ENCODE measurements around the gene UGGT2. TPM values are rescaled to one million over a fixed set of nuclear protein-coding genes. Genes with fewer than 3 reads are reported as not detected.
"Not testable (repeated sequence)": the region's sequence is repeated elsewhere in the genome, so short reads cannot be mapped to it uniquely, and the experiment has no call there.

The UGGT2 gene
- total and polyA plus RNA-seq, 8 donors = 24.1 to 50.0 (median 43.3) TPM

- no peak for TF ChIP-seq CTCF (IDR thresholded peaks at IDR 0.05)
- Histone ChIP-seq H3K27ac (peak overlapping the region in 1 of 2 donors; percentile 10), H3K27me3 (no peaks in the 10 kb centered on the region), H3K9me3 (no peaks in the 10 kb centered on the region), H3K4me1 (peaks cover 0 to 5% of the 10 kb centered on the region in 2 donors), H3K36me3 (peaks cover 0 to 73% of the 10 kb centered on the region in 2 donors), H3K4me3 (no peak overlapping the region)
- peak; percentile 48 for ATAC-seq
- intact Hi-C loops (cut with DNase I) = no loop called here
- DNase-seq = no peak
Observed at GRCh38 chr13:95787356-95788099, 265.7 kb downstream of the UGGT2 start.

GRCh38 chr13:95784900-95785290 is 268.3 kb downstream of the UGGT2 start:
- H3K4me3 ChIP-seq = no peak overlapping the region
- H3K27me3 ChIP-seq = no peaks in the 10 kb centered on the region
- no peaks in the 10 kb centered on the region for H3K9me3 ChIP-seq
- ATAC-seq (peak; percentile 14), DNase-seq (no peak)
- H3K4me1 ChIP-seq = peaks cover 0 to 5% of the 10 kb centered on the region in 2 donors
- H3K36me3 ChIP-seq = peaks cover 0 to 71% of the 10 kb centered on the region in 2 donors
- no peak for TF ChIP-seq CTCF (IDR thresholded peaks at IDR 0.05)
- intact Hi-C loops (cut with DNase I) = no loop called here
- peak overlapping the region in 1 of 2 donors; percentile 40 for H3K27ac ChIP-seq

GRCh38 chr13:95784161-95784899 is 268.9 kb downstream of the UGGT2 start:
- Histone ChIP-seq H3K4me3 (no peak overlapping the region), H3K27me3 (no peaks in the 10 kb centered on the region), H3K4me1 (peaks cover 0 to 5% of the 10 kb centered on the region in 2 donors), H3K36me3 (peaks cover 0 to 70% of the 10 kb centered on the region in 2 donors), H3K9me3 (no peaks in the 10 kb centered on the region), H3K27ac (peak overlapping the region in 1 of 2 donors; percentile 40)
- DNase-seq (no peak), ATAC-seq (peak; percentile 66)
- intact Hi-C loops (cut with DNase I) = no loop called here
- TF ChIP-seq CTCF (IDR thresholded peaks at IDR 0.05) = no peak

GRCh38 chr13:95783747-95784146 is 269.5 kb downstream of the UGGT2 start:
- ATAC-seq (no peak), DNase-seq (no peak)
- Histone ChIP-seq H3K9me3 (no peaks in the 10 kb centered on the region), H3K4me1 (peaks cover 0 to 5% of the 10 kb centered on the region in 2 donors), H3K4me3 (no peak overlapping the region), H3K36me3 (peaks cover 0 to 69% of the 10 kb centered on the region in 2 donors), H3K27me3 (no peaks in the 10 kb centered on the region), H3K27ac (peak overlapping the region in 1 of 2 donors; percentile 40)
- intact Hi-C loops (cut with DNase I) = no loop called here
- TF ChIP-seq CTCF (IDR thresholded peaks at IDR 0.05) = no peak

GRCh38 chr13:95781940-95782339 is 271.3 kb downstream of the UGGT2 start:
- intact Hi-C loops (cut with DNase I); H3K4me1 ChIP-seq: not testable (repeated sequence)
- peaks cover 0 to 65% of the 10 kb centered on the region in 2 donors for H3K36me3 ChIP-seq

More at GRCh38 chr13:95781940-95782339, 271.3 kb downstream of the UGGT2 start:
- H3K27ac ChIP-seq, H3K4me3 ChIP-seq, H3K27me3 ChIP-seq, DNase-seq, H3K9me3 ChIP-seq, ATAC-seq: not testable (repeated sequence)
